SJCRH30 (cell line): ENCODE data around the gene WDR59. TPM values are rescaled to one million over a fixed set of nuclear protein-coding genes. Genes with fewer than 3 reads are reported as not detected.
"Not testable (repeated sequence)": the region's sequence is repeated elsewhere in the genome, so short reads cannot be mapped to it uniquely, and the experiment has no call there.

ENCODE experiments used
- DNase-seq, 2 experiments: peaks; one replicate each; pipeline ENCODE4 v3.0.0-alpha.2; 2015 to 2020
- H3K27ac ChIP-seq: fragments of 250-450 bp; sonication (Bioruptor Pico); 2 replicates; pipeline ENCODE4 v1.5.1; 2020; ENCODE audit warnings: mild to moderate bottlenecking, moderate library complexity
- H3K27me3 ChIP-seq: fragments of 250-450 bp; sonication (Bioruptor Pico); 2 replicates; pipeline ENCODE4 v1.5.1; 2020; ENCODE audit warnings: mild to moderate bottlenecking, moderate library complexity
- H3K36me3 ChIP-seq: fragments of 250-450 bp; sonication (Bioruptor Pico); 2 replicates; pipeline ENCODE4 v1.5.1; 2020; ENCODE audit warnings: mild to moderate bottlenecking, moderate library complexity
- H3K4me1 ChIP-seq: fragments of 250-450 bp; sonication (Bioruptor Pico); 2 replicates; pipeline ENCODE4 v1.5.1; 2020; ENCODE audit warnings: mild to moderate bottlenecking, moderate library complexity
- H3K4me3 ChIP-seq: fragments of 250-450 bp; sonication (Bioruptor Pico); 2 replicates; pipeline ENCODE4 v1.5.1; 2020; ENCODE audit warnings: mild to moderate bottlenecking, moderate library complexity
- H3K9me3 ChIP-seq: fragments of 250-450 bp; sonication (Bioruptor Pico); replicated peaks from 2 replicates; pipeline ENCODE4 v1.5.1; 2020; ENCODE audit warnings: mild to moderate bottlenecking, moderate library complexity
- total RNA-seq: library from RNA; depleted of rRNA; stranded (reverse); fragments of >200 nt; shearing (Covaris generic); gene quantifications from 2 replicates; pipeline ENCODE4 v1.2.3, GENCODE V29; 2014

The WDR59 gene
- total RNA-seq, 1 experiment from 2014 or later = 17.9 TPM

GRCh38 chr16:75000481-75001081, 15.7 kb upstream of the WDR59 start:
- Histone ChIP-seq H3K9me3 (no peaks in the 10 kb centered on the region), H3K36me3 (no peaks in the 10 kb centered on the region; the same call in 1 of the 2 replicates), H3K27me3 (no peaks in the 10 kb centered on the region), H3K27ac (no peak overlapping the region), H3K4me1 (peaks cover 26% of the 10 kb centered on the region), H3K4me3 (peak overlapping the region; percentile 69)
- DNase-seq = peak in 1 of 2 experiments; percentile 38

GRCh38 chr16:74999609-75000480, 14.9 kb upstream of the WDR59 start:
- Histone ChIP-seq H3K9me3 (no peaks in the 10 kb centered on the region), H3K4me3 (peak overlapping the region; percentile 69), H3K36me3 (no peaks in the 10 kb centered on the region; the same call in 1 of the 2 replicates), H3K4me1 (peaks cover 26% of the 10 kb centered on the region), H3K27me3 (no peaks in the 10 kb centered on the region), H3K27ac (no peak overlapping the region; the same call in 1 of the 2 replicates)
- DNase-seq = peak in 1 of 2 experiments; percentile 22

GRCh38 chr16:74999219-74999608, 14.3 kb upstream of the WDR59 start:
- no peaks in the 10 kb centered on the region for H3K27me3 ChIP-seq
- no peaks in the 10 kb centered on the region for H3K9me3 ChIP-seq
- H3K4me1 ChIP-seq = peaks cover 26% of the 10 kb centered on the region
- no peak overlapping the region; the same call in 1 of the 2 replicates for H3K27ac ChIP-seq
- peak overlapping the region; percentile 69 for H3K4me3 ChIP-seq
- no peaks in the 10 kb centered on the region; the same call in 1 of the 2 replicates for H3K36me3 ChIP-seq
- peak in 1 of 2 experiments; percentile 17 for DNase-seq

- H3K9me3 ChIP-seq = no peaks in the 10 kb centered on the region
- DNase-seq = peak; percentile 76 to 80
- H3K36me3 ChIP-seq = no peaks in the 10 kb centered on the region; the same call in 1 of the 2 replicates
- peak within 1 kb of the TSS; percentile 69 for H3K4me3 ChIP-seq
- peaks cover 26% of the 10 kb centered on the region for H3K4me1 ChIP-seq
- H3K27ac ChIP-seq = no peak within 1 kb of the TSS; the same call in 1 of the 2 replicates
- no peaks in the 10 kb centered on the region for H3K27me3 ChIP-seq
These were observed 13.7 kb upstream of the WDR59 start, which contains the start of gene ZNRF1 for GRCh38 chr16:74998481-74999218. TSS of gene ZNRF1 (plus strand) at chr16:74999024. CDS start at chr16:74999672, 648 bp downstream.

GRCh38 chr16:74997042-74997491, 12.1 kb upstream of the WDR59 start:
- Histone ChIP-seq H3K4me3 (no peak overlapping the region), H3K27me3 (no peaks in the 10 kb centered on the region), H3K36me3 (no peaks in the 10 kb centered on the region), H3K9me3 (no peaks in the 10 kb centered on the region), H3K4me1 (peaks cover 13% of the 10 kb centered on the region), H3K27ac (no peak overlapping the region)
- DNase-seq = no peak

GRCh38 chr16:74995986-74996385, 11.1 kb upstream of the WDR59 start:
- Histone ChIP-seq H3K27me3 (no peaks in the 10 kb centered on the region), H3K4me1 (peaks cover 2% of the 10 kb centered on the region; the same call in 1 of the 2 replicates), H3K9me3 (no peaks in the 10 kb centered on the region), H3K36me3 (no peaks in the 10 kb centered on the region), H3K27ac (no peak overlapping the region), H3K4me3 (no peak overlapping the region)
- no peak for DNase-seq

- Histone ChIP-seq H3K27ac (no peak overlapping the region), H3K9me3 (no peaks in the 10 kb centered on the region), H3K36me3 (no peaks in the 10 kb centered on the region), H3K4me3 (no peak overlapping the region), H3K4me1 (no peaks in the 10 kb centered on the region), H3K27me3 (no peaks in the 10 kb centered on the region)
- DNase-seq = no peak
These were observed 6.9 kb upstream of the WDR59 start for GRCh38 chr16:74991593-74992403.

- Histone ChIP-seq H3K4me3 (no peak overlapping the region), H3K27ac (no peak overlapping the region), H3K27me3 (no peaks in the 10 kb centered on the region), H3K9me3 (no peaks in the 10 kb centered on the region), H3K4me1 (peaks cover 3% of the 10 kb centered on the region; the same call in 1 of the 2 replicates), H3K36me3 (no peaks in the 10 kb centered on the region)
- DNase-seq = no peak
These were observed 6.3 kb upstream of the WDR59 start for GRCh38 chr16:74991268-74991592.

- H3K27ac ChIP-seq = no peak overlapping the region
- H3K4me3 ChIP-seq = no peak overlapping the region
- peaks cover 3% of the 10 kb centered on the region; the same call in 1 of the 2 replicates for H3K4me1 ChIP-seq
- no peak for DNase-seq
- no peaks in the 10 kb centered on the region for H3K36me3 ChIP-seq
- H3K9me3 ChIP-seq = no peaks in the 10 kb centered on the region
- no peaks in the 10 kb centered on the region for H3K27me3 ChIP-seq
These were observed 5.9 kb upstream of the WDR59 start for GRCh38 chr16:74990832-74991231.

GRCh38 chr16:74989864-74990263, 4.9 kb upstream of the WDR59 start:
- not testable (repeated sequence) for H3K9me3 ChIP-seq, DNase-seq, H3K36me3 ChIP-seq, H3K4me1 ChIP-seq, H3K27ac ChIP-seq, H3K27me3 ChIP-seq, H3K4me3 ChIP-seq

GRCh38 chr16:74987027-74987681, 2.2 kb upstream of the WDR59 start:
- Histone ChIP-seq H3K4me3 (no peak overlapping the region), H3K36me3 (no peaks in the 10 kb centered on the region), H3K27ac (no peak overlapping the region), H3K9me3 (no peaks in the 10 kb centered on the region), H3K4me1 (peaks cover 3% of the 10 kb centered on the region; the same call in 1 of the 2 replicates), H3K27me3 (no peaks in the 10 kb centered on the region)
- no peak for DNase-seq

GRCh38 chr16:74984194-74984528, 762 bp downstream of the WDR59 start:
- H3K4me1 ChIP-seq = peaks cover 3% of the 10 kb centered on the region; the same call in 1 of the 2 replicates
- H3K4me3 ChIP-seq = peak overlapping the region; percentile 92
- H3K36me3 ChIP-seq = no peaks in the 10 kb centered on the region
- no peak for DNase-seq
- no peaks in the 10 kb centered on the region for H3K9me3 ChIP-seq
- H3K27ac ChIP-seq = peak overlapping the region; percentile 69
- no peaks in the 10 kb centered on the region for H3K27me3 ChIP-seq

- H3K4me3 ChIP-seq = no peak overlapping the region
- H3K4me1 ChIP-seq = peaks cover 3% of the 10 kb centered on the region; the same call in 1 of the 2 replicates
- no peaks in the 10 kb centered on the region for H3K9me3 ChIP-seq
- no peaks in the 10 kb centered on the region for H3K27me3 ChIP-seq
- no peaks in the 10 kb centered on the region for H3K36me3 ChIP-seq
- DNase-seq = no peak
- H3K27ac ChIP-seq = no peak overlapping the region
These were observed 2.7 kb downstream of the WDR59 start for GRCh38 chr16:74982256-74982655.

- no peak for DNase-seq
- Histone ChIP-seq H3K27ac (no peak overlapping the region), H3K4me1 (no peaks in the 10 kb centered on the region), H3K4me3 (no peak overlapping the region), H3K36me3 (no peaks in the 10 kb centered on the region), H3K27me3 (no peaks in the 10 kb centered on the region), H3K9me3 (no peaks in the 10 kb centered on the region)
These were observed 9.3 kb downstream of the WDR59 start for GRCh38 chr16:74975591-74975990.
